ENCODE results near the gene SCAPER.

DNA sequence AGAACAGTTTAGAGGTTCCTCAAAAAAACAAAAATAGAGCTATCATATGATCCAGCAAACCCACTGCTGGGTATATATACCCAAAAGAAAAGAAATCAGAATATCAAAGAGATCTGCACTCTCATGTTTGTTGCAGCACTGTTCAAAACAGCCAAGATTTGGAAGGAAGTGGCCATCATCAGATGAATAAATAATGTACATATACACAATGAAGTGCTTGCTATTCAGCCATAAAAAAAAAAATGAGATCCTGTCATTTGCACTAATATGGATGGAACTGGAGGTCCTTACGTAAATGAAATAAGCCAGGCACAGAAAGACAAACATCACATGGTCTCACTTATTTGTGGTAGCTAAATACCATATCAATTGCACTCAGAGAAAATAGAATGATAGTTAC, 58.4 kb downstream of the SCAPER start:
- TF ChIP-seq, protein P1, sequence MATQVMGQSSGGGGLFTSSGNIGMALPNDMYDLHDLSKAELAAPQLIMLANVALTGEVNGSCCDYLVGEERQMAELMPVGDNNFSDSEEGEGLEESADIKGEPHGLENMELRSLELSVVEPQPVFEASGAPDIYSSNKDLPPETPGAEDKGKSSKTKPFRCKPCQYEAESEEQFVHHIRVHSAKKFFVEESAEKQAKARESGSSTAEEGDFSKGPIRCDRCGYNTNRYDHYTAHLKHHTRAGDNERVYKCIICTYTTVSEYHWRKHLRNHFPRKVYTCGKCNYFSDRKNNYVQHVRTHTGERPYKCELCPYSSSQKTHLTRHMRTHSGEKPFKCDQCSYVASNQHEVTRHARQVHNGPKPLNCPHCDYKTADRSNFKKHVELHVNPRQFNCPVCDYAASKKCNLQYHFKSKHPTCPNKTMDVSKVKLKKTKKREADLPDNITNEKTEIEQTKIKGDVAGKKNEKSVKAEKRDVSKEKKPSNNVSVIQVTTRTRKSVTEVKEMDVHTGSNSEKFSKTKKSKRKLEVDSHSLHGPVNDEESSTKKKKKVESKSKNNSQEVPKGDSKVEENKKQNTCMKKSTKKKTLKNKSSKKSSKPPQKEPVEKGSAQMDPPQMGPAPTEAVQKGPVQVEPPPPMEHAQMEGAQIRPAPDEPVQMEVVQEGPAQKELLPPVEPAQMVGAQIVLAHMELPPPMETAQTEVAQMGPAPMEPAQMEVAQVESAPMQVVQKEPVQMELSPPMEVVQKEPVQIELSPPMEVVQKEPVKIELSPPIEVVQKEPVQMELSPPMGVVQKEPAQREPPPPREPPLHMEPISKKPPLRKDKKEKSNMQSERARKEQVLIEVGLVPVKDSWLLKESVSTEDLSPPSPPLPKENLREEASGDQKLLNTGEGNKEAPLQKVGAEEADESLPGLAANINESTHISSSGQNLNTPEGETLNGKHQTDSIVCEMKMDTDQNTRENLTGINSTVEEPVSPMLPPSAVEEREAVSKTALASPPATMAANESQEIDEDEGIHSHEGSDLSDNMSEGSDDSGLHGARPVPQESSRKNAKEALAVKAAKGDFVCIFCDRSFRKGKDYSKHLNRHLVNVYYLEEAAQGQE (IDR thresholded peaks at IDR 0.05; ENCODE audit: borderline replicate concordance): no peak
- TF ChIP-seq EZH2 (IDR thresholded peaks at IDR 0.05; ENCODE audit: borderline replicate concordance, insufficient read depth, low read length, poor library complexity, severe bottlenecking) (no peak), RAD21 (conservative IDR thresholded peaks at IDR 0.05) (no peak), EP300 (conservative IDR thresholded peaks at IDR 0.05; ENCODE audit: poor library complexity, severe bottlenecking) (no peak), TAF1 (IDR thresholded peaks at IDR 0.05; ENCODE audit: low read depth) (no peak)
- TF ChIP-seq, protein P2, sequence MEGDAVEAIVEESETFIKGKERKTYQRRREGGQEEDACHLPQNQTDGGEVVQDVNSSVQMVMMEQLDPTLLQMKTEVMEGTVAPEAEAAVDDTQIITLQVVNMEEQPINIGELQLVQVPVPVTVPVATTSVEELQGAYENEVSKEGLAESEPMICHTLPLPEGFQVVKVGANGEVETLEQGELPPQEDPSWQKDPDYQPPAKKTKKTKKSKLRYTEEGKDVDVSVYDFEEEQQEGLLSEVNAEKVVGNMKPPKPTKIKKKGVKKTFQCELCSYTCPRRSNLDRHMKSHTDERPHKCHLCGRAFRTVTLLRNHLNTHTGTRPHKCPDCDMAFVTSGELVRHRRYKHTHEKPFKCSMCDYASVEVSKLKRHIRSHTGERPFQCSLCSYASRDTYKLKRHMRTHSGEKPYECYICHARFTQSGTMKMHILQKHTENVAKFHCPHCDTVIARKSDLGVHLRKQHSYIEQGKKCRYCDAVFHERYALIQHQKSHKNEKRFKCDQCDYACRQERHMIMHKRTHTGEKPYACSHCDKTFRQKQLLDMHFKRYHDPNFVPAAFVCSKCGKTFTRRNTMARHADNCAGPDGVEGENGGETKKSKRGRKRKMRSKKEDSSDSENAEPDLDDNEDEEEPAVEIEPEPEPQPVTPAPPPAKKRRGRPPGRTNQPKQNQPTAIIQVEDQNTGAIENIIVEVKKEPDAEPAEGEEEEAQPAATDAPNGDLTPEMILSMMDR (IDR thresholded peaks at IDR 0.05; ENCODE audit: poor library complexity, severe bottlenecking): no peak
